A673 (cell line): ENCODE measurements around the gene CDKAL1. TPM values are rescaled to one million over a fixed set of nuclear protein-coding genes. Genes with fewer than 3 reads are reported as not detected.

Source experiments
- BruUV-seq: library from RNA; stranded (reverse); fragments of 400-500 nt; replicated peaks from 2 replicates; lab custom pipeline; 2021; lab: Mats Ljungman, UMichigan
- CTCF ChIA-PET: fragments of 300-600 bp; sonication (Branson Sonifier 250); formaldehyde crosslinking; loops from one replicate; lab custom pipeline; 2022; ENCODE audit warnings: antibody characterized with exemption; lab: Charles Lee
- POLR2A ChIA-PET: fragments of 300-600 bp; sonication (Branson Sonifier 250); formaldehyde crosslinking; loops from one replicate; lab custom pipeline; 2022; ENCODE audit warnings: antibody characterized with exemption; ENCODE audit not compliant: low non-redundant PET; lab: Charles Lee
- DNase-seq: peaks from one replicate; pipeline ENCODE4 v3.0.0-alpha.2; 2015; ENCODE audit warnings: low spot score
- H3K27ac ChIP-seq: fragments of 200-600 bp; sonication (generic); 2 replicates; pipeline ENCODE4 v1.5.1; 2016; ENCODE audit warnings: mixed run types, low read depth, mild to moderate bottlenecking, mixed read lengths, antibody characterized with exemption, low read length; ENCODE audit not compliant: poor library complexity, severe bottlenecking
- H3K27me3 ChIP-seq: fragments of 200-600 bp; sonication (generic); replicated peaks from 2 replicates; pipeline ENCODE4 v1.6.1; 2017; ENCODE audit warnings: mixed run types, low read depth, mild to moderate bottlenecking, mixed read lengths, antibody characterized with exemption, low read length; ENCODE audit not compliant: insufficient read depth, poor library complexity
- H3K36me3 ChIP-seq: fragments of 200-600 bp; sonication (generic); 2 replicates; pipeline ENCODE4 v1.6.1; 2016; ENCODE audit warnings: mixed run types, mild to moderate bottlenecking, mixed read lengths, antibody characterized with exemption, low read length; ENCODE audit not compliant: insufficient read depth, poor library complexity, severe bottlenecking
- H3K4me1 ChIP-seq: fragments of 200-600 bp; sonication (generic); 2 replicates; pipeline ENCODE4 v1.6.1; 2017; ENCODE audit warnings: mixed run types, mild to moderate bottlenecking, mixed read lengths, antibody characterized with exemption, low read length; ENCODE audit not compliant: insufficient read depth, poor library complexity, severe bottlenecking
- H3K4me3 ChIP-seq: fragments of 200-600 bp; sonication (generic); 2 replicates; pipeline ENCODE4 v1.5.1; 2016; ENCODE audit warnings: low read depth, mixed run types, mild to moderate bottlenecking, mixed read lengths, low read length; ENCODE audit not compliant: poor library complexity, severe bottlenecking
- H3K9me3 ChIP-seq: fragments of 200-600 bp; sonication (generic); 2 replicates; pipeline ENCODE4 v1.6.1; 2016; ENCODE audit warnings: mixed run types, low read depth, mild to moderate bottlenecking, mixed read lengths, antibody characterized with exemption, low read length; ENCODE audit not compliant: poor library complexity, severe bottlenecking
- EZH2 ChIP-seq: fragments of 200-600 bp; sonication (generic); IDR thresholded peaks from 2 replicates; pipeline ENCODE4 v1.6.1; 2017; ENCODE audit warnings: borderline replicate concordance, low read depth, mild to moderate bottlenecking, mixed read lengths, antibody characterized with exemption, low read length; ENCODE audit not compliant: poor library complexity, severe bottlenecking
- intact Hi-C: fragments of 100-400 bp; cut with micrococcal nuclease; formaldehyde crosslinking; loops from one replicate; pipeline ENCODE4 v1.10.0; 2022; ENCODE audit not compliant: unreplicated experiment
- total RNA-seq: library from RNA; stranded (reverse); gene quantifications from 2 replicates; pipeline ENCODE4 v1.2.3, GENCODE V29; 2021
- TF ChIP-seq, protein P1 (sequence below): fragments of 300-800, 200-600 bp; sonication (generic); conservative IDR thresholded peaks from 2 replicates; pipeline ENCODE4 v1.5.1; 2017; ENCODE audit warnings: low read depth, mild to moderate bottlenecking, antibody characterized with exemption, low read length, moderate library complexity, mixed read lengths

Gene CDKAL1
- total RNA-seq, 1 experiment from 2014 or later = 35.5 TPM

DNA sequence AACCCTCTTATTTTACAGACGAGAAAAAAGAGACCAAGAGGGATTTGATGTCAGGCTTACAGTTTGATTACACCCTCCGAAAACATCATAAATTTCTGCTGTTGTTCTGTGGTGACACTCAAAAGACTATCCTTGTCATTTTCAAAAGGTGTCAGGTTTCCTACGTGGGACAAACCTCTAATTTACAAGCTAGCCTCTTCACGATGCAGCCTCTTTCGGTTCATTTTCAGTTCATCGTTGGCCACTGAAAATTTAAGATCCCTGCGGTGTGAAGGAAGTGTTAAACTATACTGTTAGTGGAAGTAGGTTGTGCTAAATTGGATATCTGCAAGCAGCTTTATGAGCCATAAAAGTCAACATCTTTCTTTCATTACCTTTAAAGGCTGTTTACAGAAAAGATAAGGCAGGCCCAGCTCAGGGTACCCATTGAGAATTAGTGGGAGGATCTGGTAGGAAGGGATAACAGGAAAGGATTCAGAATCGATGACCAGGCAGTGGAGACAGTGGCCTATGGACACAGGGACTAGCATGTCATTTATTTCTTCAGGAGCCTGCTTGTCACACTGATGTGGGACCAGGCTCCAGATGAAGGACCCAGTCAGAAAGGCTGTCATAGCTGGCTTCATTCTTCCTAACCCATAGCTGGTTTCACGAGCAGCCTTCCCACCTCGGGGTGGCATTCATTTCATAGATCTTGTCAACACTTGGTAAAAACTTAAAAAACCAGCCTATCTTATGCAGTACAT lies 730.2 kb downstream of the CDKAL1 start:
- intact Hi-C loops = no loop called here
- no peaks in the 10 kb centered on the region for H3K4me1 ChIP-seq
- H3K27ac ChIP-seq = no peak overlapping the region
- BruUV-seq = no TSS peak
- H3K9me3 ChIP-seq = no peaks in the 10 kb centered on the region
- TF ChIP-seq EZH2 = no peak
- TF ChIP-seq, protein P1, sequence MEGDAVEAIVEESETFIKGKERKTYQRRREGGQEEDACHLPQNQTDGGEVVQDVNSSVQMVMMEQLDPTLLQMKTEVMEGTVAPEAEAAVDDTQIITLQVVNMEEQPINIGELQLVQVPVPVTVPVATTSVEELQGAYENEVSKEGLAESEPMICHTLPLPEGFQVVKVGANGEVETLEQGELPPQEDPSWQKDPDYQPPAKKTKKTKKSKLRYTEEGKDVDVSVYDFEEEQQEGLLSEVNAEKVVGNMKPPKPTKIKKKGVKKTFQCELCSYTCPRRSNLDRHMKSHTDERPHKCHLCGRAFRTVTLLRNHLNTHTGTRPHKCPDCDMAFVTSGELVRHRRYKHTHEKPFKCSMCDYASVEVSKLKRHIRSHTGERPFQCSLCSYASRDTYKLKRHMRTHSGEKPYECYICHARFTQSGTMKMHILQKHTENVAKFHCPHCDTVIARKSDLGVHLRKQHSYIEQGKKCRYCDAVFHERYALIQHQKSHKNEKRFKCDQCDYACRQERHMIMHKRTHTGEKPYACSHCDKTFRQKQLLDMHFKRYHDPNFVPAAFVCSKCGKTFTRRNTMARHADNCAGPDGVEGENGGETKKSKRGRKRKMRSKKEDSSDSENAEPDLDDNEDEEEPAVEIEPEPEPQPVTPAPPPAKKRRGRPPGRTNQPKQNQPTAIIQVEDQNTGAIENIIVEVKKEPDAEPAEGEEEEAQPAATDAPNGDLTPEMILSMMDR = no peak
- H3K4me3 ChIP-seq = no peak overlapping the region
- H3K36me3 ChIP-seq = no peaks in the 10 kb centered on the region
- ChIA-PET CTCF (no interaction called here), POLR2A (no interaction called here)
- H3K27me3 ChIP-seq = no peaks in the 10 kb centered on the region
- peak; percentile 37 for DNase-seq

DNA sequence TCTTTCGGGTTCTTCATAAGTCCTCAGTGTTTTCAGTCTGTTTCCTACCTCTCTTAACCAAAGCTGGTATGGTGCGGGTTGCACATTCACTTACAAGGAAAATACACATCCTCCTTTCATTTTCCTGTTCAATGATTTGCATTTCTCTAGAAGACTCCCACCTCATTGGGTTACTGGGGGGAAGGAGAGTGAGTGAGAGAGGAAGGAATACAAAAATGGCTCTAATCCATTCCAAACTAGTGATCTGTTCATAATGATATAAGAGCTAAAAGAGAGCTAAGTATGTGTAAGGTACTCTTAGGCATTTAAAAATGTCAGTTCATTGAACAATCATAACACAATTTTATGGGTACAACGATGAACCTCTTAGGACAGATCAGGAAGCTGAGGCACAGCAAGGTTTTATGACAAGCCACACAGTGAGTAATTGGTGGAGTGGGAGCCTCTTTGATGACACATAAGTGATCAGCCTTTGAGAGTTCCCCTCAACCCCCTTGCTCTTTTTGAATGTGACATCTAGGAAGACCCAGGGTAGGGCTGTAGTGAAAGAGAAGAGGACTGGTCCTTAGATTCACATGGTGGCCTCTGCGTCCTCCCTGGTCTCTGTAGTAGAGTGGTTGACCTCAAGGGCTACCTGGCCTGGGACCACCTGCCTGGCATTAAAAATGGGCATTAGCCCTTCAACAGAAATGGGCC lies 730.9 kb downstream of the CDKAL1 start:
- Histone ChIP-seq H3K27ac (no peak overlapping the region), H3K4me1 (no peaks in the 10 kb centered on the region), H3K36me3 (no peaks in the 10 kb centered on the region), H3K27me3 (no peaks in the 10 kb centered on the region), H3K9me3 (no peaks in the 10 kb centered on the region), H3K4me3 (no peak overlapping the region)
- POLR2A ChIA-PET = no interaction called here
- no TSS peak for BruUV-seq
- intact Hi-C loops = no loop called here
- no peak for TF ChIP-seq EZH2
- TF ChIP-seq, protein P1 = no peak
- CTCF ChIA-PET = interaction anchor here (0.6 kb wide), 1 partner anchor 161 kb away, joined by 10 read pairs; no protein-coding TSS in a partner anchor
- no peak for DNase-seq

DNA sequence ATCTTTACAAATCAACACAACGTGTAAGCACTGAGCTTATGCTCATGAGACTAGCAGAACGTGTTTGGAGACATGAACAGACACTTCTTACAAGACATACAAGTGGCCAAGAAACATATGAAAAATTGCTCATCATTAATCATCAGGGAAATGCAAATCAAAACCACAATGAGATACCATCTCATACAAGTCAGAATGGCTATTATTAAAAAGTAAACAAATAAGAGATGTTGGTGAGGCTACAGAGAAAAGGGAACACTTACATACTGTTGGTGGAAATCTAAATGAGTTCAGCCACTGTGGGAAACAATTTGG lies 731.4 kb downstream of the CDKAL1 start:
- no peak for DNase-seq
- CTCF ChIA-PET = interaction anchor here (0.6 kb wide), 1 partner anchor 161 kb away, joined by 10 read pairs; no protein-coding TSS in a partner anchor
- Histone ChIP-seq H3K27me3 (no peaks in the 10 kb centered on the region), H3K36me3 (no peaks in the 10 kb centered on the region), H3K4me1 (no peaks in the 10 kb centered on the region), H3K4me3 (no peak overlapping the region), H3K27ac (no peak overlapping the region), H3K9me3 (no peaks in the 10 kb centered on the region)
- no TSS peak for BruUV-seq
- intact Hi-C loops = no loop called here
- POLR2A ChIA-PET = no interaction called here
- no peak for TF ChIP-seq EZH2
- TF ChIP-seq, protein P1 = no peak
